Stimulated activated CD4-positive, alpha-beta T cell treated with anti-CD3 and anti-CD28 coated beads, Interleukin-15, amount 100 ng/mL, for 48 hours (primary cell): ENCODE measurements around the gene AP3S2.
"Not testable (repeated sequence)": the region's sequence is repeated elsewhere in the genome, so short reads cannot be mapped to it uniquely, and the experiment has no call there.

Experiments
- DNase-seq, 2 donors: peaks; one replicate each; pipeline ENCODE4 v3.0.0-alpha.2; 2020; ENCODE audit warnings: low read depth in 2 of 2

AP3S2 gene

DNA sequence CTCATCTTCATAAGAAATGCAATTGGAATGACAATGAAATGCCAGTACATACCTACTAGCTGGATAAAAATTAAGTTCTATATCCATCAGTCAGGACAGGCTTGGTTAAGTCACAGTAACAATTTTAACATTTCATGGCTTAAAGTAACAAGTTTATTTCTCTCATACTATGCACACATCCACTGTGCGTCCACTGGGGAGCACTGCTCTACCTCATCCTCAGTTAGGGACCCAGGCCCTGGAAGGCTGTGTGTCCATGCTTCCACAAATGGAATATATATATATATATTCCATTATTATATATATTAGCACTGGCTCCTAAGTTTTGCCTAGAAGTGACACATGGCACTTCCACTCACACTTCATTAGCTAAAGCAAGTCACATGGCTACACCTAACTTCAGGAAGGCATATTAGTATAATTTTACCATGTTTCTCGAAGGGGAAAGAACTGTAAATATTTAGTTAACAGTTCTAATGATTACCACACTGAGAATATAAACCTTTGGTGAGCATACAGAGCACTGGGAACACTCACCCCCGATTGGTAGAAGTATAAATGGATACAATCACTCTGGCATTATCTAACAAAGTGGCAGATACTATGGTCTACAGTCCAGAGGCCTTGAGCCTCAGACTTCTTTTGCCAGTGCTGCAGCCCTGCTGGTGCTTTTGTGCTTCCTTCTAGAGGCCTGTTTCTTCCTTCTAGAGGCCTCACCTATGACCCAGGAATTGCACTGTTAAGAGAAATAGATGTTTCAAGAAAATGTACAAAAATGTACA lies 28.6 kb downstream of the AP3S2 start:
- no peak for DNase-seq

DNA sequence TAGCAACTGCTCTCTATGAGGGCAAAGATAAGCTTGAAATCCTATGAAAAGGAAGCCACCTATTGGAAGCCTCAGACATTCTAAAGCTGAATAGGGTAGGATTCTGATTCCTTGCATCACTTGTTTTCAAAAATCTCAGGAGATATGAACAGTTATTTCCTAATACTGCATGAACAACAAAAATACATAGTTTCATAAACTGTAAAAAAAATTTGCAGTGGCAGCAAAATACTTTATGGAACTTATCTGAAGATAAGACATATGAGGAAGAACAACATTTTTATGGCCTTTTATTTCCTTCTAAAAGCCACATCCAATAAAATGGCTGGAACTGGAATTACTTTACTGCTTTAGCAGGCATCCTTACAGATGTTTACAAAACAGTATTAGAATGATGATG lies 29.9 kb downstream of the AP3S2 start:
- no peak for DNase-seq

- DNase-seq: no peak
Observed at GRCh38 chr15:89860891-89861290, 32.9 kb downstream of the AP3S2 start.

- no peak for DNase-seq
Observed at GRCh38 chr15:89860431-89860830, 33.4 kb downstream of the AP3S2 start.

DNA sequence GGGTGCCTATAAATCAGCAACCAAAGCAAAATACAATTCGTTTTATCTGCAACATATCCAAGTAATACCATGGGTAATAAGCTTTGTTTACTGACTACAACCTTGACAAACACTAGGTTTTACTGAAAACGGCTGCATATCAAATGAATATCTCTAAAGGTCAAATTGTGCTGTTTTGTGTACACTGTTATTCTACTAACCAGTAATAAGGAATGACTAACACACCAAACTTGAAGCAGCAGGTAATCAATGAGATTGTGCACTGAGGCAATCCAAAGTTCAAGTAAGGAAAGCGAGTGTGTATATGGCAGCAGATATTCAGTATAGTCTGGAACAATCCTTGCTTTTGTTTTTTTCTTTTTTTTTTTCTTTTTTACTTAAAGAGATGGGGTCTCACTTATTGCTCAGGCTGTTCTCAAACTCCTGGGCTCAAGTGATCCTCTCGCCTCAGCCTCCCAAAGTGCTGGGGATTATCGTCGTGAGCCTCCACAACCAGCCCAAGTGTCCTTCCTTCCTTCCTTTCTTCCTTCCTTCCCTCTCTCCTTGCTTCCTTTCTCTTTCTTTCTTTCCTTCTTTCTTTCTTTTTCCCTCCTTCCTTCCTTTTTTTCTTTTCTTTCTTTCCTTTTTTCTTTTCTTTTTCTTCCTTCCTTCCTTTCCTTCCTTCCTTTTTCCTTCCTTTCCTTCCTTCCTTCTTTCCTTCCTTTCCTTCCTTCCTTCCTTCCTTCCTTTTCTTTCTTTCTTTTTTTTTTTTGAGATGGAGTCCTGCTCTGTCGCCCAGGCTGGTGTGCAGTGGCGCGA lies 34.9 kb downstream of the AP3S2 start:
- no peak for DNase-seq

DNA sequence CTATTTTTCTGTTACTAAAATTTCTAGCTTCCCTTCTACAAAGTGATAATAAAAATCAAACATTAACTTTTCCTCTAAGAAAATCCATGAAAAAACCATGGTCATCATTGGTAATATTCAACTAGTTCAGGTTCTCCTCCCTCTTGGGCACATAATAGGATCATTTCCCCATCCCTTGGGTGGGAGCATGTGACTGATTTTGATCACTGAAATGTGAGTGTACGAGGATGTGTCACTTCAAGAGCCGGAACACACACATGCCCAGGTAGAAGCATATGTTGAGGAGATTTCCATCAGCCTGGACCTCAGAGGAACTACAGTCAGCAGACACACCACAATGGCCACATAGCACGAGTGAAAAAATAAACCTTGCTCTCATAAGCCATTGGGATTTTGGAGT lies 36.1 kb downstream of the AP3S2 start:
- no peak for DNase-seq

- DNase-seq: no peak
Observed at GRCh38 chr15:89855948-89856347, 37.8 kb downstream of the AP3S2 start.

- DNase-seq: not testable (repeated sequence)
Observed at GRCh38 chr15:89854863-89855262, 38.9 kb downstream of the AP3S2 start.

- DNase-seq: no peak
Observed at GRCh38 chr15:89852342-89852995, 41.3 kb downstream of the AP3S2 start.

- no peak for DNase-seq
Observed at GRCh38 chr15:89851673-89852341, 42.0 kb downstream of the AP3S2 start.

DNA sequence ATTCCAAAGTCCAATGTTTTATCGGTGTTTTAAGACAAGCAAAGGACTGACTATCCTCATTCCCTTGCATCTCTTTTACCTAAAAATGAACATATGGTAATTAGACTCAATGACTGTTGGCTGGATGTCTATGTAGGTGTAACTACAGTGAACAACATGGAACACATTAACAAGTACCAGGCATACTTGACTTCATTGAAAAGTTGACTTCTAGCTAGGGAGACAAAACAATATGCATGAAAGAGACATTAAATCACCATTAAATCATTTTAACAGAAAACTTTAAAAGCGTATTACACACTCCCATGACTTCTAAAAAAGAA lies 44.9 kb downstream of the AP3S2 start:
- DNase-seq: no peak

DNA sequence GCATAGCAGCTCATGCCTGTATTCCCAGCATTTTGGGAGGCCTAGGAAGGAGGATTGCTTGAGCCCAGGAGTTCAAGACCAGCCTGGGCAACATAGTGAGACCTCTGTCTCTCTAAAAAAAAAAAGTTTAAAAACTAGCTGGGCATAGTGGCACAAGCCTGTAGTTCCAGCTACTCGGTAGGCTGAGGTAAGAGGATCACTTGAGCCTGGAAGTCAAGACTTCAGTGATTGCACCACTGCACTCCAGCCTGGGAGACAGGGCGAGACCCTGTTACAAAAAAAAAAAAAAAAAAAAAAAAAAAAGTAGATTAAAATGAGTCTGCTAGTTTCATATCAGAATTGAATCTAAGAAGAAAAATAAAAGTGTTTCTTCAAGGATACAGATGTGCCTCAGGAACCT lies 46.7 kb downstream of the AP3S2 start:
- DNase-seq: no peak

- no peak for DNase-seq
Observed at GRCh38 chr15:89845305-89845893, 48.4 kb downstream of the AP3S2 start.

DNA sequence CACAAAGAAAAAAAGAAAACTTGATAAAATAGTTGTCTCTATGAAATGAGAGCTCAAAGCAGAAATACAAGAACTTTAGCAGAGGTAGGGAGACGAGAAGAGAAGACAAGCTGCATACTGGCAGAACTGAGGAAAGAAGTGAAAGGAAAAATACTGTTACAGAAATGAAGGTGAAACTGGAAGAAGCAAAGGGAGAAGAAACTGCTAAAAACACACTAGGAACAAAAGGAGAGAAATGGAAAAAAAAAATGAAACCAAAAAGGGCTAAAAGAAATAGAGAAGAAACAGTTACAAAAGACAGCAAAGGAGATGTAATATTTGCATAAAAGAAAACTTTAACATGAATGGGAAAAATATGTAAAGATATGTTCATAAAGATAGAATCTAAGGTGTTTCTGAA lies 51.8 kb downstream of the AP3S2 start:
- no peak for DNase-seq

DNA sequence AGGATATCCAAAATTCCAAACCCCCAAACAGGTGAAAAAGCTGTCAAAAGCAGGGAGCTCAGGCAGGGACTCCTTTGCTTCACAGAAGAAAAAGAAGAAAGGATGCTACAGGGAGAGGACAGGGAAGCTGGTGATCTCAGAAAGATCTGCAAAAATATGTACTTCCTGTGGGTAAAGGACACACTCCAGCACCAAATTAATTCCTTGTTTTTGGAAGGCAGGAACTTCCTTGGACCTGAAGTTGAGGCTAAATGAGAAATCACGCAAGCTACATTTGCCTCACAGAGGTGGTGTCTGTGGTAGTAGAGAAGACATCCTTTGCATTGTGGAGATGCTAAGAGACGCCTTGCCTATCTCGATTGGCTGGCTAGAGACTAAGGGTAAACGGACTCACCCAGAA lies 52.5 kb downstream of the AP3S2 start:
- no peak for DNase-seq

- DNase-seq: no peak
Observed at GRCh38 chr15:89839167-89839810, 54.5 kb downstream of the AP3S2 start.

DNA sequence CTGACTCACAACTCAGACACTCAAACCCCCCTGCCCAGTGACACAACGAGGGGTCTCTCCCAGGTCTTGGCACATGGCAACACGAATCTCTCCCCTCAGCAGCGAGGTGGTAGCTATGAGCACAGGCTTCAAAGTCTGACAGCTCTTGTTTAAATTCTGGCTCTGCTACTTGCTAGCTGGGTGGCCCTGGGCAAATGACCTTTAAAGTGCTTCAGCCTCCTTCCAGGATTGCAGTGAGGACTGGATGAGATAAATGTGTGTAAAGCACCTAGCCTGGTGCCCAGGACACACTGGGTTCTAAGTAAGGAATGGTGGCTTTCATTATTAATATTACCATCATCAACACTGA lies 56.0 kb downstream of the AP3S2 start:
- DNase-seq: no peak

- no peak for DNase-seq
Observed at GRCh38 chr15:89837134-89837829, 56.5 kb downstream of the AP3S2 start.

GRCh38 chr15:89836267-89837133 lies 57.3 kb downstream of the AP3S2 start:
- no peak for DNase-seq

- DNase-seq: no peak
Observed at GRCh38 chr15:89835176-89835564, 58.6 kb downstream of the AP3S2 start.
